MM.1S (cell line): ENCODE results near the gene A3GALT2.

Experiments
- DNase-seq: peaks from one replicate; pipeline ENCODE4 v3.0.0-alpha.2; 2015
- H2AFZ ChIP-seq: fragments of 300-600 bp; sonication (generic); 2 replicates; pipeline ENCODE4 v1.6.0; 2016; ENCODE audit warnings: antibody characterized with exemption, low read length
- H3F3A ChIP-seq: fragments of 300-600 bp; sonication (generic); 2 replicates; pipeline ENCODE4 v1.6.1; 2016; ENCODE audit warnings: mild to moderate bottlenecking, antibody characterized with exemption, low read length, moderate library complexity, mixed read lengths; ENCODE audit not compliant: insufficient read depth
- H3K27ac ChIP-seq: fragments of 300-600 bp; sonication (generic); 2 replicates; pipeline ENCODE4 v1.5.1; 2016; ENCODE audit warnings: mild to moderate bottlenecking, low read length
- H3K27me3 ChIP-seq: fragments of 300-600 bp; sonication (generic); replicated peaks from 2 replicates; pipeline ENCODE4 v1.6.0; 2016; ENCODE audit warnings: low read length; ENCODE audit not compliant: insufficient read depth
- H3K36me3 ChIP-seq: fragments of 300-600 bp; sonication (generic); replicated peaks from 2 replicates; pipeline ENCODE4 v1.6.1; 2016; ENCODE audit warnings: mild to moderate bottlenecking, low read length, mixed read lengths; ENCODE audit not compliant: insufficient read depth
- H3K4me1 ChIP-seq: fragments of 300-600 bp; sonication (generic); 2 replicates; pipeline ENCODE4 v1.6.1; 2016; ENCODE audit warnings: low read length, mixed read lengths
- H3K4me2 ChIP-seq: fragments of 300-600 bp; sonication (generic); 2 replicates; pipeline ENCODE4 v1.6.0; 2016; ENCODE audit warnings: low read depth, low read length
- H3K4me3 ChIP-seq: fragments of 300-600 bp; sonication (generic); 2 replicates; pipeline ENCODE4 v1.5.1; 2016; ENCODE audit warnings: low read length, mixed read lengths
- H3K79me2 ChIP-seq: fragments of 300-600 bp; sonication (generic); 2 replicates; pipeline ENCODE4 v1.6.1; 2016; ENCODE audit warnings: mixed run types, low read length, mixed read lengths
- H3K9ac ChIP-seq: fragments of 300-600 bp; sonication (generic); 2 replicates; pipeline ENCODE4 v1.6.1; 2016; ENCODE audit warnings: low read length, mixed read lengths
- H3K9me2 ChIP-seq: fragments of 300-600 bp; sonication (generic); replicated peaks from 2 replicates; pipeline ENCODE4 v1.6.1; 2016; ENCODE audit warnings: mild to moderate bottlenecking, low read length, mixed read lengths; ENCODE audit not compliant: insufficient read depth
- H3K9me3 ChIP-seq: fragments of 300-600 bp; sonication (generic); replicated peaks from 2 replicates; pipeline ENCODE4 v1.6.1; 2016; ENCODE audit warnings: mild to moderate bottlenecking, low read length, mixed read lengths; ENCODE audit not compliant: insufficient read depth
- H4K20me1 ChIP-seq: fragments of 300-600 bp; sonication (generic); 2 replicates; pipeline ENCODE4 v1.6.1; 2016; ENCODE audit warnings: mild to moderate bottlenecking, low read length, moderate library complexity, mixed read lengths; ENCODE audit not compliant: insufficient read depth
- EZH2 ChIP-seq: fragments of 300-600 bp; sonication (generic); optimal IDR thresholded peaks from 2 replicates; pipeline ENCODE3; 2017; ENCODE audit warnings: low read depth, mild to moderate bottlenecking, antibody characterized with exemption, low read length, mixed read lengths
- EZH2phosphoT487 ChIP-seq: fragments of 300-600 bp; sonication (generic); IDR thresholded peaks from 2 replicates; pipeline ENCODE4 v1.6.1; 2018; ENCODE audit warnings: antibody characterized with exemption, low read length
- TF ChIP-seq, protein P1 (sequence below): fragments of 300-600 bp; sonication (generic); IDR thresholded peaks from 2 replicates; pipeline ENCODE4 v1.5.1; 2016; ENCODE audit warnings: antibody characterized with exemption, low read length, mixed read lengths

The A3GALT2 gene

DNA sequence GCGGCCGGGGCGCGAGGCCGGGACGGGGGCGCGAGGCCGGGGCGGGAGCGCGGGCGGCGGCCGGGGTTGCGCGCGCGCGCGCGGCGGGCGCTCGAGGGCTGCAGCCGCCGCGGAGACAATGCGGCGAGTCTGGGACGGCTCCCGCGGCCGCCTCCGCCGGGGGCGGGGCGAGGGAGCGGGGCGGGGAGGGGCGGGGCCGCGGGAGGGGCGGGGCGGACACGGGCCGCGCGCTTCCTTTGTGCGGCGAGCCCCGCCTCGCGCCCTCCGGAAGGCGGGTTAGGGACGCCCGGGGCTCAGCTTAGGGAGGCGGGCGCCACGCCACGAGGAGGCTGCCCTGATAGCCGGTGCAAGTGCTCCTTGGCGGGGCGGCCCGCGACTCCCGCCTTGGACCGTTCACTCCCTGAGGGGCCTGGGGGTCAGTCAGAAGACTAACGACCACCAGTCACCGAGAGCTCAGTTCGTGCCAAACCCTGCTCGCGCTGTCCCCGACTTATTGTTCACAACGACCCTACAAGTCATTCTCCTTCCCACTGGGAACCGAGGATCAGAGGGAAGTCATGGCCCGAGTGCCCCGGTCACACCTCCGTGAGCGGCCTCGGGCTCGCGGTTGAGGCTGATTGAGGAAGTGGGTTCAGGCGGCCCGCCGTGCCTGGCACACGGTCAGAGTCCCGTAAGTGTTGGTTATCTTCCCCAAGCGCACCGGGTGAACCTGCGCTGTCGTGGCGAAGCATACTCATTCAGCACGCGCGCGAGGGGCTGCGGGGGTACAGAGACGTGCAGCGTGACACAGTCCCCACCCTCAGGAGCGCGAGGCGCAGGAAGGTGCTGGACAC, 29.1 kb upstream of the A3GALT2 start:
- Histone ChIP-seq H2AFZ (peak overlapping the region; percentile 98), H3K79me2 (peaks cover 32% of the 10 kb centered on the region), H3K27ac (peak overlapping the region; percentile 14; the same call in 1 of the 2 replicates), H3K9me3 (no peaks in the 10 kb centered on the region), H3K4me3 (peak overlapping the region; percentile 84), H3F3A (no peaks in the 10 kb centered on the region), H3K4me1 (peaks cover 24% of the 10 kb centered on the region), H3K27me3 (peaks cover 4% of the 10 kb centered on the region; the same call in 1 of the 2 replicates), H3K9me2 (no peaks in the 10 kb centered on the region), H3K9ac (peak overlapping the region; percentile 59), H3K36me3 (no peaks in the 10 kb centered on the region), H3K4me2 (peak overlapping the region; percentile 99), H4K20me1 (no peaks in the 10 kb centered on the region)
- TF ChIP-seq, protein P1, sequence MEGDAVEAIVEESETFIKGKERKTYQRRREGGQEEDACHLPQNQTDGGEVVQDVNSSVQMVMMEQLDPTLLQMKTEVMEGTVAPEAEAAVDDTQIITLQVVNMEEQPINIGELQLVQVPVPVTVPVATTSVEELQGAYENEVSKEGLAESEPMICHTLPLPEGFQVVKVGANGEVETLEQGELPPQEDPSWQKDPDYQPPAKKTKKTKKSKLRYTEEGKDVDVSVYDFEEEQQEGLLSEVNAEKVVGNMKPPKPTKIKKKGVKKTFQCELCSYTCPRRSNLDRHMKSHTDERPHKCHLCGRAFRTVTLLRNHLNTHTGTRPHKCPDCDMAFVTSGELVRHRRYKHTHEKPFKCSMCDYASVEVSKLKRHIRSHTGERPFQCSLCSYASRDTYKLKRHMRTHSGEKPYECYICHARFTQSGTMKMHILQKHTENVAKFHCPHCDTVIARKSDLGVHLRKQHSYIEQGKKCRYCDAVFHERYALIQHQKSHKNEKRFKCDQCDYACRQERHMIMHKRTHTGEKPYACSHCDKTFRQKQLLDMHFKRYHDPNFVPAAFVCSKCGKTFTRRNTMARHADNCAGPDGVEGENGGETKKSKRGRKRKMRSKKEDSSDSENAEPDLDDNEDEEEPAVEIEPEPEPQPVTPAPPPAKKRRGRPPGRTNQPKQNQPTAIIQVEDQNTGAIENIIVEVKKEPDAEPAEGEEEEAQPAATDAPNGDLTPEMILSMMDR: no peak
- TF ChIP-seq EZH2phosphoT487 (no peak), EZH2 (no peak)
- peak; percentile 90 for DNase-seq

DNA sequence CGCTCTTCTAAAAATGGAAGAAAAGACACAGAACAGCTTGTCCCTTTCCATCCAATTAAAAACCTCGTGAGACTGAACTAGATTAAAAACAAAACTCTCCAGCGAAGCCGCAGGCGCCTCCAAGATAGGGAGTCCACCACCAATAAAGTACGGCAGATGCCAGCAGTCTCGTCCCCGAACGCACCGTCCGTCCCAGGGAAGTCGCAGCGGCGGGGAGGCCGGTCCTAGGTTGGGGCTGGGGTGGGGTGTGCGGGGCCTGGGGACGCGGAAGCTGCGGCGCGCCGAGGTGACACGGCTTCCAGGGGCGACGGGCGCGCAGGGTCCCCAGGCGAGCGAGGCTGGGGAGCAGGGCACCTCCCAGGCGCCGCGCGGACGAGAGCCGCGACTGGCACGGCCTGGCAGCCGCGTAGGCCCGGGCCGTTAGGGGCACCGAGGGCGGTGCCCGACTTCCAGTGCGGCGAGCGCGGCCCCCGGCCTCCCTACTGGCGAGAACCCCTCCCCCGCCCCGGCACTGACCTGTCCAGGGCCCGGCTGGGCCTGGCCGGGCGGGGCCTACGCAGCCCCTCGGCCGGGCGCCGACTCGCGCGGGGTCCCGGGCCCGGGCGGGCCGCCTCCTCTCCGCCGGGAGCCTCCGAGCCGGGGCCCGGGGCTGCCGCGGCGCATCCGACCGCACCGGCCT, 28.3 kb upstream of the A3GALT2 start:
- no peaks in the 10 kb centered on the region for H3F3A ChIP-seq
- peaks cover 24% of the 10 kb centered on the region for H3K4me1 ChIP-seq
- H3K9ac ChIP-seq: peak overlapping the region; percentile 49; the same call in 1 of the 2 replicates
- peaks cover 4% of the 10 kb centered on the region; the same call in 1 of the 2 replicates for H3K27me3 ChIP-seq
- peak; percentile 41 for DNase-seq
- peaks cover 38% of the 10 kb centered on the region for H3K79me2 ChIP-seq
- H3K4me2 ChIP-seq: peak overlapping the region; percentile 79
- H3K9me2 ChIP-seq: no peaks in the 10 kb centered on the region
- 0 out of 2 replicates have a peak overlapping the region, but pooled peaks have one; percentile 0 for H3K27ac ChIP-seq
- TF ChIP-seq, protein P1: no peak
- TF ChIP-seq EZH2: no peak
- TF ChIP-seq EZH2phosphoT487: no peak
- no peaks in the 10 kb centered on the region for H3K9me3 ChIP-seq
- H3K4me3 ChIP-seq: peak overlapping the region; percentile 64
- H4K20me1 ChIP-seq: no peaks in the 10 kb centered on the region
- peak overlapping the region; percentile 14; the same call in 1 of the 2 replicates for H2AFZ ChIP-seq
- H3K36me3 ChIP-seq: no peaks in the 10 kb centered on the region

DNA sequence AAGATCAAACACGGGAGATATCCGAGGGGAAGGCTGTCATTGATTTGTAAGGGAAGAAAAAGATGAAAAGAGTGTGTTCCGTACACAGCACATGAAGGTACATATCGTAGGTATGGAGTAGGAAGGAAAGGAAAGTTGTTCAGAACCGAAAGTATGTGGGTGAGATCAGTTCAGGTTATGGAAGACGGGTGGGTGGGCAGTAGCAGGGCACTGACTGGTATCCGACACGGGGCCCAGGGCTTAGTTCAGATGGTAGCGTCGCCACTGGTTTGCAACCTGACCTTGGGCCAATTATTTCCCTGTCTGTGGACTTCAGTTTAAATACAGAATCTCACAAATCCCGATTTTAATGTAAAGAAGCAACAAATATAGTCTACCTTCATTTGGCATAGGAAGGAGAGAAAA, 27.8 kb upstream of the A3GALT2 start:
- Histone ChIP-seq H3K4me3 (peak overlapping the region; percentile 64), H4K20me1 (no peaks in the 10 kb centered on the region), H3K9me3 (no peaks in the 10 kb centered on the region), H3K36me3 (no peaks in the 10 kb centered on the region), H3K79me2 (peaks cover 39% of the 10 kb centered on the region), H3K27me3 (peaks cover 4% of the 10 kb centered on the region; the same call in 1 of the 2 replicates), H3K27ac (0 out of 2 replicates have a peak overlapping the region, but pooled peaks have one; percentile 0), H3K9ac (peak overlapping the region; percentile 49; the same call in 1 of the 2 replicates), H3K4me2 (peak overlapping the region; percentile 79), H3K9me2 (no peaks in the 10 kb centered on the region), H3K4me1 (peaks cover 24% of the 10 kb centered on the region), H2AFZ (peak overlapping the region; percentile 14; the same call in 1 of the 2 replicates), H3F3A (no peaks in the 10 kb centered on the region)
- TF ChIP-seq, protein P1: no peak
- peak; percentile 10 for DNase-seq
